Measurements from ENCODE around the gene APP.
"Not testable (repeated sequence)": the region's sequence is repeated elsewhere in the genome, so short reads cannot be mapped to it uniquely, and the experiment has no call there.

DNA sequence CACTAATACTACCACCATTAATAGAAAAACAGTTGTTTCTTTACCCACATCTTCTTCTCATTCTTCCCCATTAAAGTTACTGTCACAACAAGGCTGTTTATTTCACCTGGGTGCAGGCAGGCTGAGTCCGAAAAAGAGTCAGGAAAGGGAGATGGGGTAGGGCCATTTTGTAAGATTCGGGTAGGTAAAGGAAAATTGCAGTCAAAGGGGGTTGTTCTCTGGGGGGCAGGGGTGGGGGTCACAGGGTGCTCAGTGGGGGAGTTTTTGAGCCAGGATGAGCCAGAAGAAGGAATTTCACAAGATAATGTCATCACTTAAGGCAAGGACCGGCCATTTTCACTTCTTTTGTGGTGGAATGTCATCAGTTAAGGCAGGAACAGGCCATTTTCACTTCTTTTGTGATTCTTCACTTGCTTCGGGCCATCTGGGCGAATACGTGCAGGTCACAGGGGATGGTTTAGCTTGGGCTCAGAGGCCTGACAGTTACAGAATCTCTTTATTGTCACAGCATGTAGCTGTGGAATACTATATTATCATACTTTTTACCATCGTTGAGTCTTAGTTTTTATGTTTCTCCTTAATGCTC is 89.3 kb downstream of the APP start:
- TF ChIP-seq CTCF (conservative IDR thresholded peaks at IDR 0.05; ENCODE audit: low read length); EZH2phosphoT487 (IDR thresholded peaks at IDR 0.05; ENCODE audit: borderline replicate concordance, low read depth, low read length): not testable (repeated sequence)
